HG03565 (cell line): ENCODE data around the gene SLCO2B1.
"Not testable (repeated sequence)": the region's sequence is repeated elsewhere in the genome, so short reads cannot be mapped to it uniquely, and the experiment has no call there.

Source experiments
- ATAC-seq: cut with Tn5 transposase; IDR thresholded peaks from one replicate; pipeline ENCODE4 v1.9.1; 2021; ENCODE audit warnings: mild to moderate bottlenecking, moderate library complexity; ENCODE audit not compliant: unreplicated experiment

Gene SLCO2B1

DNA sequence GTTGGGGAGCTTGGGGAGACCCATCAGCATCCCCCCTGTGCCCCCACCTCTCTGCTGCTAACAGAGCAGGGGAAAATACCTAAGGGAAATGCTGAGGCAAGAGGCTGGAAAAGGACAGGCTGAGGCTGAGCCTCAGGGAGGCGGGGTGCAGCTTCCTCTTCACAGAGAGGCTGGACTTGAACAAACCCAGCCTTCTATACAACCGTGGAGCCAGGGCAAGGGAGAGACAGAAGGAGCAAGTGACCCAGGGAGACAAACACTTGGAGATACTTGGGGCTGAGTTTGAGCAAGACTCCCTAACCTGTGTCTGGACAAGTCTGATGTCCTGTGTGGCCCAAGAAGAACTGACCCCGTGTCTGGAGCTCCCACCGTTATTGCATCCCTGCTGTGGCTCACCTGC lies at the start of gene SLCO2B1:
Gene SLCO2B1 (plus strand): TSS at position 229 of the 400 bp plus-strand sequence. CDS start 275 bp downstream, outside the sequence.
- ATAC-seq: no peak

DNA sequence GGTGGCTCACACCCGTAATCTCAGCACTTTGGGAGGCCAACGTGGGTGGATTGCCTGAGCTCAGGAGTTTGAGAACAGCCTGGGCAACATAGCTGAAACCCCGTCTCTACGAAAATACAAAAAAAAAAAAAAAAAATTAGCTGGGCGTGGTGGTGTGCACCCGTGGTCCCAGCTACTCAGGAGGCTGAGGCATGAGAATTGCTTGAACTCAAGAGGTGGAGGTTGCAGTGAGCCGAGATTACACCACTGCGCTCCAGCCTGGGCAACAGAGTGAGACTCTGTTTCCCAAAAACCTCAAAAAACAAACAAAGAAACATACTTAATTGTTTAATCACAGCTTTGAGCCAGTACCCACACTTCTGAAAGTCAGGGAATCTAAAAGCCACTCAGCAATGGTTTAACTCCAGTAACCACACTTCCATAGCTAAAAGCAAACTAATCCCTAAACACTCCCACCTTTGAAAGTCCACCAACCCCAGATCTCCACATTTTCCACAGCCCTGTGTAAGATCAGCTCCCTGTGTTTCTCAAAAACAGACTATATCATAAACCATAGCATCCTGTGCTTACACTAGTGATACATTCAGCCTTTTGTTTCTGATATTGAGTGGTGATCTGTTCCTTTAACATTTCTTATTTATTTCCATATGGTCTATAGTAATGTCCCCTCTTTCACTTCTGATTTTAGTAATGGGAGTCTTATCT lies 49.3 kb upstream of the SLCO2B1 start:
- no peak for ATAC-seq

- ATAC-seq: no peak
Observed at GRCh38 chr11:75103380-75104026, 47.4 kb upstream of the SLCO2B1 start.

GRCh38 chr11:75105462-75105925 lies 45.4 kb upstream of the SLCO2B1 start:
- ATAC-seq: no peak

DNA sequence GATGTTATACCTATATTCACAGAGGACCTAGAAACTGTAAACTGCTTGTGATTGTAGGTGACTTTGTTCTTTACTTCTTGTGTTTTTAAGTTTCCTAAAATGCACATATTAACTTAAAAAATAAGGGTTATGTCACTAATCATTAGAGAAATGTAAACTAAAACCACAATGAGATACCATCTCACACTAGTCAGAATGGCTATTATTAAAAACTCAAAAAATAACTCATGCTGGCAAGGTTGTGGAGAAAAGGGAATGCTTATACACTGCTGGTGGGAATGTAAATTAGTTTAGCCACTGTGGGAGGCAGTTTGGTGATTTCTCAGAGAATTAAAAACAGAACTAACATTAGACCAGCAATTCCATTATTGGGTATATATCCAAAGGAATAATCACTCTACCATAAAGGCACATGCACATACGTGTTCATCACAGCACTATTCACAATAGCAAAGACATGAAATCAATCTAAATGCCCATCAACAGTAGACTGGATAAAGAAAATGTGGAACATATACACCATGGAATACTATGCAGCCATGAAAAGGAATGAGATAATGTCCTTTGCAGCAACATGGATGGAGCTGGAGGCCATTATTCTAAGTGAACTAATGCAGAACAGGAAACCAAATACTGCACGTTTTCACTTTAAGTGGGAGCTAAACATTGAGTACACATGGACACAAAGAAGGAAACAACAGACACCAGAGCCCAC lies 44.8 kb upstream of the SLCO2B1 start:
- ATAC-seq: not testable (repeated sequence)

GRCh38 chr11:75107187-75107586 lies 43.7 kb upstream of the SLCO2B1 start:
- ATAC-seq: no peak

- no peak for ATAC-seq
Observed at GRCh38 chr11:75112200-75112599, 38.7 kb upstream of the SLCO2B1 start.

DNA sequence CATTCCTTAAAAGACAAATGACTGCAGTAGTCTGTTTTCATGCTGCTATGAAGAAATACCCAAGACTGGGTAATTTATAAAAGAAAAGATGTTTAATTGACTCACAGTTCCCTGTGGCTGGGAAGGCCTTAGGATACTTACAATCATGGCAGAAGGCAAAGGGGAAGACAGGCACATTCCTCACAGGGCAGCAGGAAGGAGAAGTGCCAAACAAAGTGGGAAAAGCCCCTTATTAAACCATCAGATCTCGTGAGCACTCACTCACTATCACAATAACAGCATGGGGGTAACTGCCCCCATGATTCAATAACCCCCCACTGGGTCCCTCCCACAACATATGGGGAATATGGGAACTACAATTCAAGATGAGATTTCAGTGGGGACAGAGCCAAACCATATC lies 37.9 kb upstream of the SLCO2B1 start:
- ATAC-seq: no peak

DNA sequence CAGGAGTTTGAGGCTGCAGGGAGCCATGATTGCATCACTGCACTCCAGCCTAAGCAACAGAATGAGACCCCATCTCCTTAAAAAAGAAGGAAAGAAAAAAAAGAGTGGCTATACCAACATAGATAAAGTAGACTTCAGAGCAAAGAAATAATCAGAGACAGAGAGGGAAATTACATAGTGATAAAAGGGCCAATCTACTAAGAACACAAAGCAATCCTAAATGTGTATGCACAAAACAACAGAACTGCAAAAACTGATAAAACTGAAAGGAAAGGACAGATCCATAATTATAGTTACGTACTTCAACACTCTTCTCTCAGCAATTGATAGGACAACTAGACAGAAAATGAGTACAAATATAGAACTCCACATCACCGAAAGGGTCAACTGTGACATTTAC lies 36.4 kb upstream of the SLCO2B1 start:
- ATAC-seq: no peak

DNA sequence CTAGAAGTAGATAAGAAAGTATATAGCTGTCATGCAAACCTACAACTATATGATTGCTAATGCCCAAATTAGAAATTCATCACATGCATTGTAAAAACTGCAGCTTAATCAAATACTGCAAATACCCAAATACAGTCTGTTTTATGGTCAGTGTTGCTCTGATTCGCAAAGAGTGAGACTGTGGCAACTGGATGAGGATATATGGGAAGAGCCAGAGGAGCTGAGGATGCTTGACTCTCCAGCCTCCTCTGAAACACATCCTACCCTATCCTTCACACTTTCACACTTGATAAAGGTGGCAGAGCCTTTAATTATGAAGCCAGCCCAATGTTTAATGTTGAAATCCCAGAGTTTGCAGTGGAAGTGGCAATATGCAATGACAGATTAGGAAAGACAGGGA lies 32.3 kb upstream of the SLCO2B1 start:
- no peak for ATAC-seq

DNA sequence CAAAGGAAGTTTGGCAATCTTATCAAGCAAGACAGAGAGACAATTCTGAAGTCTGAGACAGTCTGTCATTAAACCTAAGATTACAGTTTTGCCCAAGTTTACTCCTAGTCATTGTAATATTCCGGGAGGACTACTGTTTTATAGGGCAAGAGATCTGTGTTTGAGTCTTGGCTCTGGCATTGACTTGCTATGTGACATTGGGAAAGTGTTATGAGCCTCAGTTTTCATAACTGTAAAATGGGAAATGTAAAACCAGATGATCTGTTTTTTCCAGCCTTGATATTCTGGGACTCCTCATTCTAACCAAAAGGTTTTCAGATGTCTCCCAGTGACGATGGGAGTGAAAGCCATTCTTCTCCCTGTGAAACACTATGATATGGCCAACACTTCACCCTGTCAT lies 24.3 kb upstream of the SLCO2B1 start:
- ATAC-seq: no peak

- no peak for ATAC-seq
Observed at GRCh38 chr11:75132080-75132479, 18.8 kb upstream of the SLCO2B1 start.

DNA sequence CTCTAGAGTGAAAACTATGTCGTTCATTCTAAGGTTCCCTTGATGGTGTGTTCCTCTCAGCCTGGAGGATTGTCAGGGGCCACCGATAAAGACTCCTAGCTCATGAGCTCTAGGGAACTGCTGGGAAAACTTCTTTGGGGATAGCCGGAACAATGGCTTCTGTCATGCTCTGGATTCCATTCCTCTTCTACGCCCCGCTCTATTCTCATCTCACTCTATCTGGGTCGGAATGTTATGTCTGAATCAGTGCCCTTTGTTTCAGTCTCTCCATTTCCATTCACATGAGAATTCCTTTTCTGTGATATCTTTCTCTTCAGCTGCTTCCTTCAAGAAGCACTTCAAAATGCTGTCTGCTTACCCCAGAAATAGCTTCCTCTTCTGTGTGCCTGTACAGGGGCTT lies 16.9 kb upstream of the SLCO2B1 start:
- ATAC-seq: no peak

- no peak for ATAC-seq
Observed at GRCh38 chr11:75135021-75135650, 15.8 kb upstream of the SLCO2B1 start.

- no peak for ATAC-seq
Observed at GRCh38 chr11:75135651-75136050, 15.3 kb upstream of the SLCO2B1 start.

- no peak for ATAC-seq
Observed at GRCh38 chr11:75140269-75141138, 10.4 kb upstream of the SLCO2B1 start.

DNA sequence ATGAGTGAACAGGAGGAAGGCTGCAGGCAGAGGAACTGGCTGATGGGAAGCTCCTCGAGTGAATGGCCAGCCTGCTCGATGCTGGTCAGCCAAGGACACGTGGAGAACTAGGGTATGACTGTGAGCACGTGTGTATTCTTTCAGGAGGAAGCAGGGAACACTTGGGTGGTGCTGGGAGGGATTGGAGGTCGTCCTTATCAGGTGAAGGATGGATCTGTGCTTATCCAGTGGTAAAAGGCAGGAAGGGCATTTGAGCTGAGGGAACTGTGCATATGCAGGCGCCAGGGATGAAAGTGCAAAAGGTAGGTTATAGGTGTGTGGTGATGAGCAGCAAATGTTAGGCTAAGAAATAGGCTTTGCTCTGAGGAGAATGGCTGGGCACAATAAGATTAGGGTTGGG lies 9.7 kb upstream of the SLCO2B1 start:
- ATAC-seq: no peak

DNA sequence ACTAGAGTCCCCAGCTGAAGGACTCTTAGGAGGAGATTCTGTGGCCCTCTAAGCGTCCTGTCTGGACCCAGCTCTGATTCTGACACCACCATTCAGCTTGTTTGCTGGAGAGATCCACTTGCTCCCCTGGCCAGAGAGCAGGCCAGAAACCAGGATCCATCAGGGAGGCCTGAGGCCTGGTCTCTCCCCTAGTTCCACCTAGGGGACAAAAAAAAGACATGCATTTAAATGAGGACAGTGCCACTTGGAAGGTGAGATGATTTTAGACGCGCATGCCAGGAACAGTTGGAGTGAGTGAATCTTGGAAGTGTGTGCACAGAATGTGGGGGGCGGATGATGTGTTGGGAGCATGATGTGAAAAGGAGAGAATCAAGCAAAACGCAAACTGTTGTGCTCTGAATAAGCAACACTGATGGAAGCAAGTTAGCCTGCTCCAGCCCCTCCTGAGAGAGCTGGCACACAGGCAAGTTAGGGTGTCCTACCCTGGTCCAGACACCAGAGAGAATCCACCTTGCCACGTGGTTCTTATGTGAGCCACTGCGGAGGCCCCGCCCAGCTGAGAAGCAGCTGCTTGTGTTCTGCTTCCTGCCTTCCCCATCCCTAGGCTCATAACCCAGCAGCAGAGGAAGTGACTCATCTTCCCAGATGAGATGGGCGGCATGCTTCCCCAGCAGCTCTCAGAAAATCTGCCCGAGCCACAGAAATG lies 8.0 kb upstream of the SLCO2B1 start:
- no peak for ATAC-seq

DNA sequence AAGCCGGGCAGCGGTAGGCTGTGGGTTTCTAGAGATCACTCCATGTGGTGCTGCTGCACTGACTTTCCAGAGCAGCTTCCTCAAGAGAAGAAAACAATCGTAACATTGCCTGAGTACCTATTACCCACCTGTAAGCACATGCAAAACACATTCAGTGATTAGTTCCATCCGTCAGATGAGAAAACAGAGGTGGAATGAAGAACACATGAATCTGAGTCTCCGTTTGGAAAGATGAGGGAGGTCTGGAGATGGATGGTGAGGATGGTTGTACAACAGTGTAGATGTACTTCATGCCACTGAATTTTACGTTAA lies 7.5 kb upstream of the SLCO2B1 start:
- no peak for ATAC-seq

DNA sequence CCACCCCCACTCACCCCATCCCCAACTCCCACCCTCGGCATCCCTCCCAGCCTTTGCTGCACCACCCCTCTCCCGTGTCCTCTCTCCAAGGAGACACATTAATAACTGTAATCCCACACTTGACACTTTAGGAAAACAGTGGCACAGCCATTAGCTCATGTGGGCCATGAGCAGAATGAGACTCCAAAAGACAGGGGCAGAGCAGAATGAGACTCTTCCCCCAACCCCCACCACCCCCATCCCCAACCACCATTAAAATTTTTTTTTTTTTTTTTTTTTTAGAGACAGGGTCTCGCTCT lies 6.2 kb upstream of the SLCO2B1 start:
- ATAC-seq: no peak
